DMS53 treated with DMSO at 0.1 percent for 48 hours (cell line): Measurements from ENCODE around the gene SINHCAF.
"Not testable (repeated sequence)": the region's sequence is repeated elsewhere in the genome, so short reads cannot be mapped to it uniquely, and the experiment has no call there.

Experiments used
- DNase-seq: peaks from one replicate; lab custom pipeline; 2025; ENCODE audit not compliant: unreplicated experiment; lab: John Stamatoyannopoulos, UW

SINHCAF gene

GRCh38 chr12:31325877-31326631, at the start of gene SINHCAF:
SINHCAF (minus strand) TSS chr12:31326150; CDS start chr12:31298204, 27,946 bp downstream.
- peak; percentile 100 for DNase-seq

- DNase-seq, result not testable (repeated sequence)
Observed at GRCh38 chr12:31375422-31375821, 49.5 kb upstream of the SINHCAF start.

GRCh38 chr12:31371256-31371620, 45.3 kb upstream of the SINHCAF start:
- DNase-seq, result no peak

- peak; percentile 33 for DNase-seq
Observed at GRCh38 chr12:31370531-31371255, 44.7 kb upstream of the SINHCAF start.

GRCh38 chr12:31369712-31370521, 44.0 kb upstream of the SINHCAF start:
- peak; percentile 93 for DNase-seq

- DNase-seq, result peak; percentile 21
Observed at GRCh38 chr12:31368666-31369361, 42.9 kb upstream of the SINHCAF start.

GRCh38 chr12:31366104-31366621, 40.2 kb upstream of the SINHCAF start:
- DNase-seq, result no peak

GRCh38 chr12:31363831-31364230, 37.9 kb upstream of the SINHCAF start:
- DNase-seq, result no peak

GRCh38 chr12:31363416-31363809, 37.5 kb upstream of the SINHCAF start:
- DNase-seq, result no peak

GRCh38 chr12:31362759-31363415, 36.9 kb upstream of the SINHCAF start:
- DNase-seq, result peak; percentile 33

GRCh38 chr12:31362115-31362758, 36.3 kb upstream of the SINHCAF start:
- peak; percentile 42 for DNase-seq

GRCh38 chr12:31361730-31362114, 35.8 kb upstream of the SINHCAF start:
- no peak for DNase-seq

GRCh38 chr12:31355747-31356107, 29.8 kb upstream of the SINHCAF start:
- no peak for DNase-seq

- no peak for DNase-seq
Observed at GRCh38 chr12:31353750-31354708, 28.1 kb upstream of the SINHCAF start.

- DNase-seq, result no peak
Observed at GRCh38 chr12:31346267-31346666, 20.3 kb upstream of the SINHCAF start.

GRCh38 chr12:31343139-31343538, 17.2 kb upstream of the SINHCAF start:
- DNase-seq, result no peak

- DNase-seq, result no peak
Observed at GRCh38 chr12:31342286-31342685, 16.3 kb upstream of the SINHCAF start.

GRCh38 chr12:31339831-31340622, 14.1 kb upstream of the SINHCAF start:
- DNase-seq, result no peak
